A673 (cell line): ENCODE data around the gene BRD8.

Experiments used
- CTCF ChIP-seq: fragments of 300-800, 200-600 bp; sonication (generic); conservative IDR thresholded peaks from 2 replicates; pipeline ENCODE4 v1.5.1; 2017; ENCODE audit warnings: low read depth, mild to moderate bottlenecking, antibody characterized with exemption, low read length, moderate library complexity, mixed read lengths
- EZH2 ChIP-seq: fragments of 200-600 bp; sonication (generic); IDR thresholded peaks from 2 replicates; pipeline ENCODE4 v1.6.1; 2017; ENCODE audit warnings: borderline replicate concordance, low read depth, mild to moderate bottlenecking, mixed read lengths, antibody characterized with exemption, low read length; ENCODE audit not compliant: poor library complexity, severe bottlenecking

- TF ChIP-seq CTCF = no peak
- no peak for TF ChIP-seq EZH2
These were observed 7.6 kb upstream of the BRD8 start for GRCh38 chr5:138186002-138186447.
